ENCODE measurements around the gene CTNNA3.
"Not testable (repeated sequence)": the region's sequence is repeated elsewhere in the genome, so short reads cannot be mapped to it uniquely, and the experiment has no call there.

The CTNNA3 gene

DNA sequence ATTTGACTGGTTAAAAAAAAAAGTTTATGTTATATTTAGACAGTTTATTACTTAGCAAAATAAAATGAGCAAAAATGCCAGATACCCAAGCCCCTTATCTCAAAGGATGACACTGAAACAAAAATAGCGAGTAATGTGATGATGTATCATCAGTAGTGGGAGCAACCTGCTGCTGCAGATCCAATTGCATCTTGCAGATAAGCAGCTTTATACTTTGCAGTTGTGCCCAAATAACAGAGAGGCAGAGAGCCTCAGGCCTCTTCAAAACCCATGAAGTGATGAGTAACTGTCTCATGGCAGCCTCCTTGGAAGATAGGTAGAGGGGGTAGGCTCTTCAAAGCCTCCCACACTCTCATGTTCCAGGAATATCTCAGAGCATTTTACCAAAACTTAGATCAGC lies 1238.4 kb downstream of the CTNNA3 start:
- DNase-seq: no peak

DNA sequence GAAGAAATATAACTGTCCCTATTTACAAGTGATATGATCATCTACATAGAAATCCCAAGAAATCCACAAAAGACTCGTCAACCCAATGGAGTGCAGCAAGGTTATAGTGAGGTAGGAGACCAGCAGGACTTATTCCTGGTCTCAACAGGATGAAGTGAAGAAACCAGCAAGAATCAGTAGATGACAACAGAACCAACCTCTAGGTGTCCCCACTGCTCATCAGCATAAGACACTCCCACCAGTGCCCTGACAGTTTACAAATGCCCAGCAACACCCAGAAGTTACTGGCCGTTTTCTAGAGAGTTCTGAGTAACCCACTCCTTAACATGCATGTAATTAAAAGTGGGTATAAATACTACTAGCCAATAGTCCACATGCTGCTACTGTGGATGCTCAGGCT lies 1240.7 kb downstream of the CTNNA3 start:
- DNase-seq: no peak

DNA sequence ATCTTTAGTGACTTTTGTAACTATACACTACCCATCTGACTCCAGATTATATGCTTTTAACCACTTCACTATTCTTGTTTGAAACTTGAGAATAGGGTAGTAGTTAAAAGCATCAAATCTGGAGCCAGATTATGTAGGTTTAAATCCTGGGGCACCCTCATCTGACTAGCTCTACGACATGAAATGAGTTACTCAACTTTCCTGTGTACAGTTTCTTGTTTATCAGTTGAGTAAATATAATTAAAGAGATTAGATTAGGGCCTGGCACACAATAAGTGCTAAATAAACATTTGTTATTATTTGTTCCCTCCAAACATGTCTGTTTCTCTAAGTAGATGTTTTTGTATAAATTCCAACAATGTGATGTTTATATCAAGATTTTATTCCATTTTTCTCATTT lies 1255.4 kb downstream of the CTNNA3 start:
- no peak for DNase-seq

DNA sequence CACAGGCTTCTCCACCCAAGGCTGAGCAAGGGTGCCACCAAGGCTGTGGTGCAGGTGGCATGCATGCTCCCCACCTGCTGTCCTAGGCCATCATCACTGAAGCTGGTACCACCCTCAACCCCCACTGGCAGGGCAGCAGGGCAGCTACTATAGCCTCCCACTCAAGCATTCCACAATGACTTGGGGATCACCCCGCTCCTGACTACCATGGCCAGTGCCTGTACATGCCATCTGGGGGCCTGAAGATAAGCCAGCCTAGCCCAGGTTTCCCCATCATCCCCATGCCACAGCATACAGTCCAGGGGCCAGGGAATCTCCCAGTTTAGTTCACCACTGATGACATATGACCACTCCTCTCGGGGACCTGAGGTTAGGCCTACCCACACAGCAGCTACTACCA lies 1281.1 kb downstream of the CTNNA3 start:
- no peak for DNase-seq

DNA sequence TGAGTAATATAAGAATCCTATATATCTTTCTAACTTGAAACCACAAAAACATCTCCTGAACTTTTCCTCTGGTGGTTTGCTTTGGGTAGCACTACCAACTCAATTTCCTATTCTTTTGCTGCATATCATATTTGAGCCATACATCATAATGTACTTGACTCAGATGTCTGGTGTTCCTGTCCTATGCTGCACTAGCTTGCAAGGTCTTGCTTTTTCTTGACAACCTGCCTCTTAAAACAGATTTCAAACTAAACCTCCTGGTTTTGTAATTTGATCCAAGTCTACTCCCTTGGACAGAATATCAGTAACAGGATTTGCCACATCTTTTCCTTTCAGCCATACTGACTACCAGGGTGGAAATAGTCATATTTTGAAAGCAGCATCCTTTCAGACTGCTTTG lies 1290.4 kb downstream of the CTNNA3 start:
- DNase-seq: no peak

DNA sequence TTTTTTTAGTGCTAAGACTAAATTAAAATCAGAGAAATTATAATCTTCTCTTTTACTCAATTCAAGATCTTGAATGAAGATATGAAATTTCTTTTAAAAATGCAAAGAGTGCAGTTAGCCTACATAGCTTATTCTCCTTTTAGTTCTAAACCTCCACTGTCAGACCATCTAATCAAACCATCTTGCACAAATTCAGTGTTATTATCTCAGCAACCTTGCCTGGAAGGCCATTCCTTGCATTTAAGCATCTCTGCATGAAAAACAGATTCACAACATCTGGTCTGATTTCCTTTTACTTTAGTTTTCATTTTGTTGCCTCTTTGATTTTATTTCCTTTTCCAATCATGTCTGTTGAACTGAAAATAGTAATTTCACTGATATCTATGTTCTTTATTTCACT lies 1297.3 kb downstream of the CTNNA3 start:
- no peak for DNase-seq

DNA sequence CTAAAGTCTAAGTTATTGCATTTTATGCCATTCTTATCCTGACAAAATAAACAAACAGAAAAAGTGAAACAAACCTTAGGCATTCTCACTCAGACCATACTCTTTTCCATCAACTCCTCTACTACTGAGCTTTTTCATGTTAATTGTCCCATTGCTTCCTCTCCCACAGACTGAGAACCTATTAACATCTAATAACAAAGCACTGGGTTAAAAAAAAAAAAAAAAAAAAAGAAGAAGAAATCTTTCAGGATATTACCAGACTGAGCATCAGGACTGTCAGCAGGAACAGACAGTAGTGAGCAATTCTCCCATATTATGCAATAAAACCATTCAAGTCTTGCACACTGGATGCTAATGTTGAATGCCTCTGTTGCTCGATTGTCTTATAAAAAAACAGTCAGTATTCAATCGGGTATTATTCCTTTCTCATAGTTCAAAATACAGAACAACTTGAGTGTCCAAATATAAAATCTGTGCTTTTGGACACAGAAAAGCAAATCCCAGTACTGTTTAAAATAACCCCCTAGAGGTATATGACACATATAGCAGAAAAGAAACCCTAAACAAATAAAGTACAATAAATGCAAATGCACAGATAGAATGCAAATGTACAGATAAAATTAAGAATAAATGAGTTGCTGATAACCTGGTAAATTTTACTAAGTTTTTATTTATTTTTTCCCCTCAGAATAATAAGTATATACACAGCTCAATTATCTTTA lies 1301.5 kb downstream of the CTNNA3 start:
- DNase-seq: no peak

DNA sequence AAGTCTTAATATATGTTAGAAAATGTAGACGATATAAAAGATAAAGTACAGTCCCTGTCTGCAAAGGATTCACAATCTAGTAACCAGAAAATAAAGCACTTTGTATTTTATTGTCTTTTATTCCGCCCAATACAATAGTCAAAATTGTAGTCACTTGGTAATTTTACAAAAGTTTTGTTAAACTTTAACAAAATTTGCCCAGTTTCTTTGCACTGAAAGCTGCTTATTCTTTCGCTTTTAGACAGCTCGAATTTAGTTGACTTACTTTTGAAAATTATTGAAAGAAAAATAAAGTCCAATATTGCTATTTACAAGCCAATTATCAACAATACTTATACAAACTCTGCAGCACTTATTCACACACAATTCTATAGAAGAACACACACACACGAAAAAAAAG lies 1305.1 kb downstream of the CTNNA3 start:
- DNase-seq: no peak

DNA sequence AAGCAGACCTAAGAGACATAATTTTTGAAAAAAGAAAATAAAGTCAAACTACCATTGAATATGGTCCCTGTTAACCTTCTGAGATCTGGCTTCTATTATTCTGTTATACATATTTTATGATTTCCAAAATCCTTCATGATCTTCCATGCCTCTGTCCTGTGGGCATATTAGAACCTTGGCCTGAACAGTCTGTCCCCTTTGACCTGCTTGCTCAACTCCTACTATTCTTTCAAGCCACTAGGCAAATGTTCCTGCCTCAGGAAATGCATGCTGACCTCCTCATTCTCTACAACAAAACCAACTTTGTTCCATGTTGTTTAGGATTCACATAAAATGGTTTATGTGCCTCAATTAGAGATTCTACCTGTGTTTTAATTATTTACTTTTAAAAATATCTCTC lies 1315.0 kb downstream of the CTNNA3 start:
- DNase-seq: no peak

DNA sequence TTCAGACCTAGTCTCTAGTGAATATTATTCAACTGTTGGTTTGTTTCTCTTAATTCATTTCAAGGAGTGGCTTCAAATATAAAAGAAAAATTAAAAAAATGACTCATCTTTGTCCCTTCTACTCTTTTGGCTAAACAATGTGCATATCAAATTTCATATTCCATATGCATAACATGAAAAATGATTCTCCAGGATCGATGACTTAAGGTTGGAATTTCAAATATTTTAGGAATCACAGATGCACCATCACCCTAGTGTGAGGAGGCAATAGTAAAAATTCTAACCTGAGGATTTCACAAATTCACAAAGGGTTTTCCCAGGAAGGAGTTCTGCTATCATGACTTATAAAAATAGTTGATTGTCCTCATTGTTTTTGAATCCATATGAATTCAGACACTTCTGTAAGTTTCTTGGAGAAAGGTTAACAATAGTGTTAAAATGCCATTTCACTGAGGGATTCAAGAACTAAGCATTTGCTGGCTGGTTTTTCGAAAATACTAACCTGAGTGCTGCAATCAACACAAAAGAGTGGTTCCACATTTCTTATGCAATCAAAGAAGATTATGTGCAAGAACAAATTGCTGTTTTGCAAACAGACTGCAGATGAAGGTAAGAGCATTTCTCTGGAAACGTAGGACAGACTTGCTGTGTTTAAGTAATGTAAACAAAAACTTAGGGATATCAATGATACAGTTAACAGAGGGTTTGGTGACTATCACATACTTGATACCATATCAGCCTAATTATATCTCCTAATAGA lies 1317.7 kb downstream of the CTNNA3 start:
- DNase-seq: no peak

DNA sequence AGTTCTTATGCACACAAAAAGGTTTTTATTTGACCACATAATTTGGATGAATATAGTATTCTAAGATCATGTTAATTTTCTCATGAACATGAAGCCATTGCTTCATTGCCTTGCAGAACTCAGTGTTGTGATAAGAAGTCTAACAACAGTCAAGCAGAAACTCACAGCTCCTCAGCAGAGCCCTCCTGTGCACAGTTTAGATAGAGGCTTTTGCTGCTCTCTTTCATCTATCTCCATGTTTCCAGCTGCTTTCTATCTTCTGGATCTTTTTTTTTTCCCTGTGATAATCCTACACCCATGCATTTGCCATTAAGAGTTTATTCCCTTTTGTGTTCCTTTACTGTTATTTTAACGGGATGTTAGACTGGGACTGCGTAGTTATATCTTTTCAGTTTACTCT lies 1327.8 kb downstream of the CTNNA3 start:
- no peak for DNase-seq

DNA sequence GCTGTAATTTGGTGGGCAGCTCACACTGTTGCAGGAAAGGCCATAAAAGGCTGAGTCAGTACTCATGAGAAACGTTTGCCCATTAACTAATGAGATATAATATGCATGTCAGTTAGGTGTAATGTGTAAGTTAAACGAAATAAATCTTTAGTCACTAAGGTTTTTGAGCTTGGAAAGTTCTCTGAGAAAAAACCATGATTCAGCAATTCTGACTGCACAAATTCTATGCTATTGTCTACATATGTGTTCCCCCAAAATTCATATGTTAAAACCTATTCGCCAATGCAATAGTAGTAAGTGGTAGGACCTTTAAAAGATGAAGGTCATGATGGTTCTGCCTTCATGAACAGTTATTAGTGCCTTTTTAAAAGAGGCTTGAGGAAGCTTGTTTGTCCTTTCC lies 1329.8 kb downstream of the CTNNA3 start:
- no peak for DNase-seq

DNA sequence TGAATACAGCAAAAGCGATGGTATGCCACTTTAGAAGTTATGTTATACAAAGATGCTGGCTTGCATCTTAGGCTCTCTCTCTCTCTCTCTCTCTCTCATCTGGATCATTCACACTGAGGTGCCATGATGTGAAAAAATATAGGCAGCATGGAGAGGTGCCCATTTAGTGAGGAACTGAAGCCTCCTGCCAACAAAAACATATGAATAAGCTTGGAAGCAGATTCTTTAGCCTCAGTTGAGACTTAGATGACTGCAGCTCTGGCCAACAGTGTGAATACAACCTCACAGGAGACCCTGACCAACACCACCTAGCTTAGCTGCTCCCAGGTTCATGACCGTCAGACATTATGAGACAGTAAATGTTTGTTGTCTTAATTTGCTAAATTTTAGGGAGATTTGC lies 1330.3 kb downstream of the CTNNA3 start:
- DNase-seq: no peak

DNA sequence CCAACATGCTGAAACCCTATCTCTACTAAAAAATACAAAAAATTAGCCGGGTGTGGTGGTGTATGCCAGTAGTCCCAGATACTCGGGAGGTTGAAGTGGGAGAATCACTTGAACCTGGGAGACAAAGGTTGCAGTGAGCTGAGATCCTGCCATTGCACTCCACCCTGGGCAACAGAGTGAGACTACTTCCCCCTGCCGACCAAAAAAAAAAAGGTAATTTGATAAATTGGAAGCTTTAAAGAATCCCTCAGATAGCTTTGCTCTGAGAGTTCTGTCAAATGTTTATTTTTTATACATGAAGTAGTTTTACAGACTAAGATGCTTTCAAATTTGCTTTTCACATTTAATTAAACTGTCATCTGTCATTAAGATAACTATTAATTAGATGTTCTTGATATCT lies 1333.5 kb downstream of the CTNNA3 start:
- no peak for DNase-seq

DNA sequence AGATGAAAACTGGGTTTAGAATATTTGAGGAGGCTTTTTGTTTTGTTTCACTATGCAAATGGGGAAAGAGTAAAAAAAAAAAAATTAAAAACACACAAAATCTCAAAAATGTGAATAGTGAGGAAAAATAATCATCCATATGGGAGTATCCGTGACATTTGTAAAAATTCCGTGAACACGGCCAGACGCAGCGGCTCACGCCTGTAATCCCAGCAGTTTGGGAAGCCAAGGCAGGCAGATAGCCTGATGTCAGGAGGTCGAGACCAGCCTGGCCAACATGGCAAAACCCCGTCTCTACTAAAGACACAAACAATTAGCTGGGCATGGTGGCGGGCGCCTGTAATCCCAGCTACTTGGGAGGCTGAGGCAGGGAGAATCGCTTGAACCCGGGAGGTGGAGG lies 1342.2 kb downstream of the CTNNA3 start:
- DNase-seq: not testable (repeated sequence)

DNA sequence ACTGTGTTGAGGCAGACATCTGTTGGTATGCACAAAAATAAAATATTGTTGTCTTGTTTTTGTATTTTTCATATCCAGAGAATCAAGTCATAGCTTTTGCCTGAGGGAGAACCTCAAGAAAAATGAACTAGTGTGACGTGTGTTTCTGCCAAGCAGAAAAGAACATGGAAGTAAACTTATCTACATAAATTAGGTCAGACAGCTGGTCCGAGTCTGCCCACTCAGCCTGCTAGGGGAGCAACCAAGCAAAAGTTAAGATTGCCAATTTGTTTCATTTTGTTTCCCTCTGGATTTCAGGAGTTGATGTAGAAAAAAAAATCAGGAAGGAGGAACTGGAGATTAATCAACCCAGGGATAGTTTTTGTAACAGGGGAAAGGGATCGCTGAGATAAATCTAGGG lies 1342.6 kb downstream of the CTNNA3 start:
- DNase-seq: no peak

DNA sequence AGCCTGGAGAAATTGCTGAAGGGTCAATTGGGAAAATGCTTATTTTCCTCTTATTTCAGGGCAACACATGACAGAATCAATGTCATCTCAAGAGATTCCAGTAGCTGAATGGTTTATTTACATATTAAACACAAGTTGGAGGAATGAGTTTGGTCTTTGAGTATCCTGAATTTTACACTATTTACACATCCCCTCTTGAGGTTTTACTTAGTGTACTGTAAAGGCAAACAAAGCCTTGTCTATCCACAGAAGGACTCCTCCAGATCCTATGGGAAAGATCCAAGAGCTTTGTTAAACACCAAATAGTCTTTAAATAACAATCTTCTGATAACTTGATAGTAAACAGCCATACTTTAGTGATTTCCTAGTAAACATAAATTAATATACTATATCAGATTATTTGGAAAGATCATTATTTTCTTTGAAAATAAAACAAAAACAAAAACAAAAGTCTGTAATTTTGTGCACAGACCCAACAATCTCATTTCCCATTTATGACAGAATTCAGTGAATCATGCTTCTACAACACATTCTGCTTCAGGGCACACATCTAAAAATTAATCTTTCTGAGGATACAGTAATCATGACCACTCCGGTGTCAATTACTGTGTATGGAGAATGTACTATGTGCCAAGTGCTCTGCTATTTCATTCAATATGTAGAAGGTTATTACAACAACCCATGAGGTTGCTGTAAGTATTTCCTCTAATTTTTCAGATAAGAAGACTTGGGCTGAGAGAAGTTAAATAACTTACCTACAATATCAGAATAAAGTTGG lies 1345.2 kb downstream of the CTNNA3 start:
- no peak for DNase-seq

DNA sequence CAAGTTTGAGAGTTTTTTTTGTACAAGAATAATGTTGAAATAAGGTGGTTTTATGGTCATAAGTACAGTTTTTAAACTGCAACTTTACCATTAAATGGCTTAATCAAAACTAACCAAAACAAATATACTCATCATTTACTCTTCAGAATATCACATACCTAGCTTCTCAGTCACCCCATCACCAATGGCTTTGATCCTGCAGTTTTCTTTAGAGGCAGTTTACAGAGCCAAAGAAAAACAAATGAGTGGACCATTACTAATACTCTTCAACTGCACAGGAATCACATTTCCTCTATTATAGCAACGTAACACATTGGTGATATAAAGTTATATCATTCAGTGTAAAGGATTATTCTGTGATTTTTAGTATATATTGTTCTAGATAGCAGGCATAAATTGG lies 1346.3 kb downstream of the CTNNA3 start:
- no peak for DNase-seq

DNA sequence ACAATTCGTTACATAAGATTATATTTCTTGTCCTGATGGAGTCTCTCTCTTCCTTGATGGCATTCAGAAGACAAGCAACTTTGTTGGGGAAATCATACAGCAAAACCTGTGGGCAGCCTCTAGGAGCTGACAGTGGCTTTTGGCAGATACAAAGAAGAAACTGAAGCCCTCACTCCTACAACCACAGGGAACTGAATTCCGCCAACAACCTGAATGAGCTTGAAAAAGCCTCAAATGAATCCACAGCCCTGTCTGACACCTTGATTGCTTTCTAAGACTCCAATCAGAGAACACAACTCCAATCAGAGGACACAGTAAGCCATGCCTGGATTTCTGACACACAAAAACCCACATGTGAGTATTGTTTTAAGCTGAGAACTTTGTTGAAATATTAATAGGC lies 1346.9 kb downstream of the CTNNA3 start:
- no peak for DNase-seq

DNA sequence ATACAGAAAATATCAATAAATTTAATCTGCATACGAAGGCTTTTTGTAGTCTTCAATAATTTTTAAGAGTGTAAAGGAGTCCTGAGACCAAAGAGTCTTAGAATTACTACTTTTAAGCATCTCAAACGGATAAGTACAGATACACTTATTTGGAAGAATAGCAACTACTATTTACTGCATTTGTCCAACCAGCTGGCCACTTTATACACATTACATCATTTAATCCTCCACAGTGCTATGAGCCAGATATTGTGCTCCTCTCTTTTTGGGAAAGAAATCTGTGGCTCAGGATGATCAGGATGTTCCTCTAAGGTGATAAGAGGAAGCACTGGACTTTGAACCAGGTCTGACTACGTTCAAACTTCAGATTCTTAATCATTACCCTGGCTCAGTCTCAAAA lies 1358.8 kb downstream of the CTNNA3 start:
- DNase-seq: no peak

DNA sequence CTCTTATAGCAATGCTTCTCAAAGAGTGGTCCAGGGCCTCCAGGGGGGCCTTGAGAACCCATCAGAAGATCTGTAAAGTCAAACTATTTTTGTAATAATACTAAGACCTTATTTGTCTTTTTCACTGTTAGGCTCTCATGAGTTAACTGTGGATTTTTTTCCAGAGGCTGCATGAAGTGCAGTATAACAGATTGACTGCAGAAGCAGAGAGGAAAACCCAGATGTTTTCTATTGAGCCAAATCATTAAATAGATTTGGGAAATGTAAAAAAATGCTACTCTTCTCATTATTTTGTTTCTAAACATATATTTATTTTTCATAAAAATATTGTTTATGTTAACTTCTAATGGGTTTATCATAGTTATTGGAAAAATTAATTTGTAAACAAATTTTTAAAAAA lies 1359.2 kb downstream of the CTNNA3 start:
- no peak for DNase-seq

DNA sequence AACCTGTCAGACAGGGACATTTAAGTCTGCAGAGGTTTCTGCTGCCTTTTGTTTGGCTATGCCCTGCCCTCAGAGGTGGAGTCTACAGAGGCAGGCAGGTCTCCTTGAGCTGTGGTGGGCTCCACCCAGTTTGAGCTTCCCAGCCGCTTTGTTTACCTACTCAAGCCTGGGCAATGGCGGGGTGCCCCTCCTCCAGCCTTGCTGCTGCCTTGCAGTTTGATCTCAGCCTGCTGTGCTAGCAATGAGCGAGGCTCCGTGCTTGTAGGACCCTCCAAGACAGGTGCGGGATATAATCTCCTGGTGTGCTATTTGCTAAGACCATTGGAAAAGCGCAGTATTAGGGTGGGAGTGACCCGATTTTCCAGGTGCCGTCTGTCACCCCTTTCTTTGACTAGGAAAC lies 1360.2 kb downstream of the CTNNA3 start:
- not testable (repeated sequence) for DNase-seq

DNA sequence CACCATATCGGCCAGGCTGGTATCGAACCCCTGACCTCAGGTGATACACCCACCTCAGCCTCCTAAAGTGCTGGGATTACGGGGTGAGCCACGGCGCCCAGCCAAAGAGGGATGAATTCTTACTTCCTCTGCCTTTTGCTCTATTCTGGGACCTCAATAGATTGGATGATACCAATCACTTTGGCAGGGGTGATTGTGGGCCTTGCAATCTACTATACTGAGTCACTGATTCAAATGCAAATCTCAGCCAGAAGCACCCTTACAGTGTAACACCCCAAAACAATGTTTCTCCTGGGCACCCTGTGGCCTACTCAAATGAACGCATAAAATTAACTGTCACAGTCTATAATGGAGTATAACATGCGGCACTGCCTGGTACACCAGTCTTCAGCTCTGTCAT lies 1366.8 kb downstream of the CTNNA3 start:
- no peak for DNase-seq

DNA sequence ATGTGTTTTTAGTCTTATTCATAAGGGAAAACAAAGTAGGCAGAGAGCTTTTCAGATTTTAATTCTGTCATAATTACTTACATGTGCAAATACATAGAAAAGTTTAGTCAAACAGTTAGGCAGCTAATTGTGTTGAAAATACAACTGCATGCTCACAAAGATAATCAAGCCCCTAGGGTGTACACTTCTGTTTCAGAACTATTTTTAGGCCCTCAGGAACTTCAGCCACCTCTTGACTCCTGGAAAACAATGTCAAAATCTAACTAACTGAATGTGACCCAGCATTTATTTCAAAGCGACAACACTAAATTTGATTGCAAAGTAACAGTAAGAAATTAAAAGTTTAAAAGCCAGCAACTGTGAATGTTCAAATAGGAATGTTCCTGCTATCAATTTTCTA lies 1369.1 kb downstream of the CTNNA3 start:
- DNase-seq: no peak
